NB4 (cell line): ENCODE results near the gene SPATS1.

Source experiments
- POLR2A ChIP-seq: IDR thresholded peaks from 2 replicates; pipeline ENCODE4 v1.6.1; 2011; ENCODE audit warnings: mild to moderate bottlenecking; ENCODE audit not compliant: insufficient read length; ENCODE audit errors: extremely low read depth
- TF ChIP-seq, protein P1 (sequence below): IDR thresholded peaks from one replicate; pipeline ENCODE4 v1.5.1; 2012; ENCODE audit warnings: low read depth, low read length

DNA sequence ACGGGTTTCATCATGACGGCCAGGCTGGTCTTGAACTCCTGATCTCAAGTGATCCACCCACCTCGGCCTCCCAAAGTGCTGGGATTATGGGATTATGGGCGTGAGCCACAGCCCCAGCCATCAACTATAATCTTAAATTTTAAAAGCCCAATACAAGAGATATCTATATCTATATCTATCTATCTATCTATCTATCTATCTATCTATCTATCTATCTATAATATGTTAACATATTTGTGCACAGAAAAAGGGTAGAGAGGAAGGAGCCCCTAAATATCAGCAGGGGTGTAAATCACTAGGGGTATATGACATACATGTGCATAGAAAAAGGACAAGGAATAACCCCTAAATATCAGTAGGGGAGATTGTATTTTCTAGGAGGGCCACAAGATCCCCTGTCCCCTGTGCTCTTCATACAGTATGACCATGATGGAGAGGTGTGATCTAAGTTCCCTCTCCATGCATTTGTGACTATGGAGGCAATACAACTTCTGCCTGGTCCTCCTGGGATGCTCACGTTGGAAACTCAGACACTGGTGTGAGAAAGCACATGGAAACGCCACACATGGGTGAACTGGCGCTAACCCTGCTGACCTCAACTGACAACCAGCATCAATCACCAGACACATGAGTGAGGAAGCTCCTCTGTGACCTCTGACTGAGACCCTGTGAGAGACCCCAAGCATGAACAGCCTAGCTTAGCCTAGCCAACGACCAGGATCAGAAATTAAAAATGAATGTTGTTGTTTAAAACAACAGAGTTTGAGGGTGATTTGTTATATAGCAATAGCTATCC lies 1.2 kb upstream of the SPATS1 start:
- TF ChIP-seq, protein P1, sequence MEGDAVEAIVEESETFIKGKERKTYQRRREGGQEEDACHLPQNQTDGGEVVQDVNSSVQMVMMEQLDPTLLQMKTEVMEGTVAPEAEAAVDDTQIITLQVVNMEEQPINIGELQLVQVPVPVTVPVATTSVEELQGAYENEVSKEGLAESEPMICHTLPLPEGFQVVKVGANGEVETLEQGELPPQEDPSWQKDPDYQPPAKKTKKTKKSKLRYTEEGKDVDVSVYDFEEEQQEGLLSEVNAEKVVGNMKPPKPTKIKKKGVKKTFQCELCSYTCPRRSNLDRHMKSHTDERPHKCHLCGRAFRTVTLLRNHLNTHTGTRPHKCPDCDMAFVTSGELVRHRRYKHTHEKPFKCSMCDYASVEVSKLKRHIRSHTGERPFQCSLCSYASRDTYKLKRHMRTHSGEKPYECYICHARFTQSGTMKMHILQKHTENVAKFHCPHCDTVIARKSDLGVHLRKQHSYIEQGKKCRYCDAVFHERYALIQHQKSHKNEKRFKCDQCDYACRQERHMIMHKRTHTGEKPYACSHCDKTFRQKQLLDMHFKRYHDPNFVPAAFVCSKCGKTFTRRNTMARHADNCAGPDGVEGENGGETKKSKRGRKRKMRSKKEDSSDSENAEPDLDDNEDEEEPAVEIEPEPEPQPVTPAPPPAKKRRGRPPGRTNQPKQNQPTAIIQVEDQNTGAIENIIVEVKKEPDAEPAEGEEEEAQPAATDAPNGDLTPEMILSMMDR, result no peak
- no peak for TF ChIP-seq POLR2A
